T-helper 1 cell treated with Interleukin-12 subunit alpha and Interleukin-12 subunit beta and Interleukin-4 antibody, amounts not matched to agents 30 μg/mL and 1 μg/mL, for 36 hours (primary cell): ENCODE data around the gene TPCN1.
A peak's percentile ranks its signal among the peaks of the same experiment; 100 is the strongest.

ENCODE experiments used
- H3K27ac Mint-ChIP-seq: one replicate; pipeline ENCODE4 v1.8.0; 2021; ENCODE audit warnings: mild to moderate bottlenecking, mixed read lengths
- H3K27me3 Mint-ChIP-seq: one replicate; pipeline ENCODE4 v1.8.0; 2021; ENCODE audit warnings: low read depth, mixed read lengths
- H3K36me3 Mint-ChIP-seq: one replicate; pipeline ENCODE4 v1.8.0; 2021; ENCODE audit warnings: low read depth, mixed read lengths
- H3K4me1 Mint-ChIP-seq: one replicate; pipeline ENCODE4 v1.8.0; 2021; ENCODE audit warnings: low read depth, mixed read lengths
- H3K4me3 Mint-ChIP-seq: one replicate; pipeline ENCODE4 v1.8.0; 2021; ENCODE audit warnings: mild to moderate bottlenecking, moderate library complexity, mixed read lengths
- H3K9me3 Mint-ChIP-seq: one replicate; pipeline ENCODE4 v1.8.0; 2021; ENCODE audit warnings: mixed read lengths

TPCN1 gene

GRCh38 chr12:113186666-113187325 is 34.5 kb upstream of the TPCN1 start:
- Mint-ChIP-seq H3K4me3 (peak overlapping the region; percentile 95), H3K36me3 (peaks cover 21% of the 10 kb centered on the region), H3K4me1 (peaks cover 29% of the 10 kb centered on the region), H3K27me3 (no peaks in the 10 kb centered on the region), H3K9me3 (no peaks in the 10 kb centered on the region), H3K27ac (peak overlapping the region; percentile 85)

- H3K4me1 Mint-ChIP-seq, result peaks cover 26% of the 10 kb centered on the region
- no peaks in the 10 kb centered on the region for H3K27me3 Mint-ChIP-seq
- H3K4me3 Mint-ChIP-seq, result no peak overlapping the region
- H3K9me3 Mint-ChIP-seq, result no peaks in the 10 kb centered on the region
- H3K36me3 Mint-ChIP-seq, result peaks cover 31% of the 10 kb centered on the region
- no peak overlapping the region for H3K27ac Mint-ChIP-seq
Observed at GRCh38 chr12:113189361-113189760, 31.9 kb upstream of the TPCN1 start.

DNA sequence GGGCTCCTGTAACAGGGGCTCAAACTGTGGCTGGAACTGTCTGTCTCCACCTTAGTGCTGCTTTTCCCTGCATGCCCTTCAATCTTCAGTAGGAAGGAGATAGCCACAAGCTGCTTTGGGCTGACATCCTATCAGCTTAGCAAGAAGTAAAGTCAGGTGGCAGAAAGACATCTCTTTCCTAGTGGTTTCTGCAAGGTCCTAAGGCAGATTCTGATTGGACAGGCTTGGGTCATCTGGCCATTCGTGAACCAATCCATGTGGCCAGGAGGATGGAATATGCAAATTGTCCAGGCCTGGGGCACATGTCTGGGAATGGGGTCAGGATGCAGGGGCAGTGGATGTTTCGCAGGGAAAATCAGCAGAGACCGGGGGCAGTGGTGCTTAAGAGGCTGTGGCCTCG is 30.5 kb upstream of the TPCN1 start:
- Mint-ChIP-seq H3K9me3 (no peaks in the 10 kb centered on the region), H3K27ac (no peak overlapping the region), H3K27me3 (no peaks in the 10 kb centered on the region), H3K4me3 (no peak overlapping the region), H3K36me3 (peaks cover 31% of the 10 kb centered on the region), H3K4me1 (peaks cover 26% of the 10 kb centered on the region)

DNA sequence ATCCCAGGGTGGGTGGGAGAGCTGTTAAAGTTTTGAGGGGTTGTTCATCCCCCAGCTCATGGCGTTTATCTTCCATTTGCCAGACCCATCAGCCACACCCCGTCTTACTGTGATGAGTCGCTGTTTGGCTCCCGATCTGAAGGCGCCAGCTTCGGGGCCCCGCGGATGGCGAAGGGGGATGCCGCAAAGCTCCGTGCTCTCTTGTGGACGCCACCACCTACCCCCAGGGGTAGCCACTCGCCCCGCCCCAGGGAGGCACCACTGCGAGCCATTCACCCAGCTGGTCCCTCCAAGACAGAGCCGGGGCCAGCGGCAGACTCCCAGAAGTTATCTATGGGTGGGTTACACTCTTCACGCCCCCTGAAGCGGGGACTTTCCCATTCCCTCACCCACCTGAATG is 30.0 kb upstream of the TPCN1 start:
- Mint-ChIP-seq H3K9me3 (no peaks in the 10 kb centered on the region), H3K4me3 (no peak overlapping the region), H3K27me3 (no peaks in the 10 kb centered on the region), H3K36me3 (peaks cover 30% of the 10 kb centered on the region), H3K4me1 (peaks cover 23% of the 10 kb centered on the region), H3K27ac (no peak overlapping the region)

GRCh38 chr12:113194971-113195391 is 26.3 kb upstream of the TPCN1 start:
- no peaks in the 10 kb centered on the region for H3K27me3 Mint-ChIP-seq
- peaks cover 16% of the 10 kb centered on the region for H3K36me3 Mint-ChIP-seq
- H3K4me1 Mint-ChIP-seq, result peaks cover 18% of the 10 kb centered on the region
- H3K9me3 Mint-ChIP-seq, result no peaks in the 10 kb centered on the region
- H3K4me3 Mint-ChIP-seq, result no peak overlapping the region
- no peak overlapping the region for H3K27ac Mint-ChIP-seq

DNA sequence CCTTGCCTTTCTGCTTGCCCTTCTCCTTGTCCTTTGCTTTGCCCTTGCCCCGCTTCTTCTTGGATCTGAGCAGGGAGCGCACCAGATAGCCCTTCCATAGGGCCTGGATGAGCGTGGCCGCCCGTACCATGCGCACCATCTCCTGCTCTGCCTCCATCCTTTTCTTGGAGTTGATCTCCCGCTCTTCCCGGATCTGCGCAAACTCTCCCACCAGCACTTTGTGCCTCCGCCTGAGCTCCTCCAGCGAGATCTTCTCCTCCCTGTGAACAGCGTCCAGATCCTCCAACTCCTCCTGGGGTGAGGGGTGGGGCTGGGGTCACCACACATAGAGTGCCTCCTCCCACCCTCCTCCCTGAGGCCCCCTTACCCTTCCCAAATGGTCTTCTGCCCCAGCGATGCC is 25.7 kb upstream of the TPCN1 start:
- H3K36me3 Mint-ChIP-seq, result peaks cover 14% of the 10 kb centered on the region

DNA sequence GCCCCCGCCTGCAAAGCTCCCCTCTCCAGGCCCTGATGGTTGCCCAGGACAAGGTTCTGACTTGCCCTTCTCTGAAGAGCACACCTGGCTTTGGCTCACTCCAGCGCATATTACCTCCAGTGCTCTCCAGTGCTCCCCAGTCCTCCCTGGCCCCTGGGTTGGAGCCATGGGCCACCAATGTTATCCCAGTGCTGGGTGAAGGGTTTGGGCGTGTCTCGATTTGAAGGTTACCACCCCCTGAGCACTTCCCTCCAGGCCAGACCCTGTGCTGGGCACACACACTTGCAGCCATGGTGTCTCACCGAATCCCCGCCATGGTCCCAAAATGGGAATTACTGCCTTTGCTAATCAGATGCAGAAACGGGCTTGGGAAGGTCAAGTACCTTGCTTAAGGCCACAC is 24.7 kb upstream of the TPCN1 start:
- Mint-ChIP-seq H3K4me1 (peaks cover 15% of the 10 kb centered on the region), H3K9me3 (no peaks in the 10 kb centered on the region), H3K4me3 (no peak overlapping the region), H3K27me3 (no peaks in the 10 kb centered on the region), H3K36me3 (peaks cover 10% of the 10 kb centered on the region), H3K27ac (no peak overlapping the region)

More for the DNA sequence above, 25.7 kb upstream of the TPCN1 start:
- H3K27ac Mint-ChIP-seq, result no peak overlapping the region
- H3K9me3 Mint-ChIP-seq, result no peaks in the 10 kb centered on the region
- H3K27me3 Mint-ChIP-seq, result no peaks in the 10 kb centered on the region
- H3K4me1 Mint-ChIP-seq, result peaks cover 15% of the 10 kb centered on the region
- no peak overlapping the region for H3K4me3 Mint-ChIP-seq

DNA sequence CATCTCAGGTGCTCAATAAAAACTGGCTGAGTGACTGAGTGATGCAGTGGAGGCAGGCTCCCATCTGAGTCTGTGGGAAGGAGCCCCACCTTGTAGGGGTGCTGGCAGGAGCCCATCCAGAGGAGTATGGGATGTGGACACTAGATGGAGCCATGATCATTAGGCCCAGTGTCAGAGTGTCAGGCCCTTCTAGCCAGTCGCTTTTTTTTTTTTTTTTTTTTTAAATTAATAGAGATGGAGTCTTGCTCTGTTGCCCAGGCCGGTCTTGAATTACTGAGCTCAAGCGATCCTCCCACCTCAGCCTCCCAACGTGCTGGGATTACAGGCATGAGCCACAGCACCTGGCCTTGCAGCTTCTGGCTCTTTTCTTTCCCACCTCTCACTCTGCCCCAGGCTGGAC is 24.3 kb upstream of the TPCN1 start:
- H3K27me3 Mint-ChIP-seq, result no peaks in the 10 kb centered on the region
- no peak overlapping the region for H3K27ac Mint-ChIP-seq
- no peak overlapping the region for H3K4me3 Mint-ChIP-seq

GRCh38 chr12:113197518-113198077 is 23.7 kb upstream of the TPCN1 start:
- H3K4me1 Mint-ChIP-seq, result peaks cover 15% of the 10 kb centered on the region
- peaks cover 2% of the 10 kb centered on the region for H3K36me3 Mint-ChIP-seq
- no peak overlapping the region for H3K4me3 Mint-ChIP-seq
- no peaks in the 10 kb centered on the region for H3K9me3 Mint-ChIP-seq
- no peaks in the 10 kb centered on the region for H3K27me3 Mint-ChIP-seq
- no peak overlapping the region for H3K27ac Mint-ChIP-seq

More for the DNA sequence above, 24.3 kb upstream of the TPCN1 start:
- peaks cover 8% of the 10 kb centered on the region for H3K36me3 Mint-ChIP-seq
- H3K9me3 Mint-ChIP-seq, result no peaks in the 10 kb centered on the region
- H3K4me1 Mint-ChIP-seq, result peaks cover 15% of the 10 kb centered on the region

DNA sequence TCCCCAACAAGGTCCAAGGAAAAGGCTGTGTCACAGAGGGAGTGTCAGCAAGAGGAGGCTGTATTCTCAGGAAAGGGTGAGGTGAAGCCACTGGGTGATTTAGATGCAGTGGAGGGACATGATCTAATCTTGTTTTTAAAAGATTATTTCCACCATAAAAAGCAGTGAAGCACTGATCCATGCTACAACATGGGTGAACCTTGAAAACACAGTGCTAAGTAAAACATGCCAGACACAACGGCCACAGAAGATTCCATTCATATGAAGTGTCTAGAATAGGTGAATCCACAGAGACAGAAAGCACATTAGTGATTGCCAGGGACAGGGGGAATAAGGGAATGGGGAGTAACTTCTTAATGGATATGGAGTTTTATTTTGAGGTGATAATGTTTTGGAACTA is 23.0 kb upstream of the TPCN1 start:
- H3K4me3 Mint-ChIP-seq, result no peak overlapping the region
- H3K4me1 Mint-ChIP-seq, result peaks cover 15% of the 10 kb centered on the region
- H3K27ac Mint-ChIP-seq, result no peak overlapping the region
- no peaks in the 10 kb centered on the region for H3K9me3 Mint-ChIP-seq
- H3K27me3 Mint-ChIP-seq, result no peaks in the 10 kb centered on the region
- H3K36me3 Mint-ChIP-seq, result peaks cover 2% of the 10 kb centered on the region

- peaks cover 16% of the 10 kb centered on the region for H3K4me1 Mint-ChIP-seq
- no peak overlapping the region for H3K27ac Mint-ChIP-seq
- no peaks in the 10 kb centered on the region for H3K36me3 Mint-ChIP-seq
- no peak overlapping the region for H3K4me3 Mint-ChIP-seq
- no peaks in the 10 kb centered on the region for H3K9me3 Mint-ChIP-seq
- H3K27me3 Mint-ChIP-seq, result no peaks in the 10 kb centered on the region
Observed at GRCh38 chr12:113200021-113200797, 21.1 kb upstream of the TPCN1 start.

DNA sequence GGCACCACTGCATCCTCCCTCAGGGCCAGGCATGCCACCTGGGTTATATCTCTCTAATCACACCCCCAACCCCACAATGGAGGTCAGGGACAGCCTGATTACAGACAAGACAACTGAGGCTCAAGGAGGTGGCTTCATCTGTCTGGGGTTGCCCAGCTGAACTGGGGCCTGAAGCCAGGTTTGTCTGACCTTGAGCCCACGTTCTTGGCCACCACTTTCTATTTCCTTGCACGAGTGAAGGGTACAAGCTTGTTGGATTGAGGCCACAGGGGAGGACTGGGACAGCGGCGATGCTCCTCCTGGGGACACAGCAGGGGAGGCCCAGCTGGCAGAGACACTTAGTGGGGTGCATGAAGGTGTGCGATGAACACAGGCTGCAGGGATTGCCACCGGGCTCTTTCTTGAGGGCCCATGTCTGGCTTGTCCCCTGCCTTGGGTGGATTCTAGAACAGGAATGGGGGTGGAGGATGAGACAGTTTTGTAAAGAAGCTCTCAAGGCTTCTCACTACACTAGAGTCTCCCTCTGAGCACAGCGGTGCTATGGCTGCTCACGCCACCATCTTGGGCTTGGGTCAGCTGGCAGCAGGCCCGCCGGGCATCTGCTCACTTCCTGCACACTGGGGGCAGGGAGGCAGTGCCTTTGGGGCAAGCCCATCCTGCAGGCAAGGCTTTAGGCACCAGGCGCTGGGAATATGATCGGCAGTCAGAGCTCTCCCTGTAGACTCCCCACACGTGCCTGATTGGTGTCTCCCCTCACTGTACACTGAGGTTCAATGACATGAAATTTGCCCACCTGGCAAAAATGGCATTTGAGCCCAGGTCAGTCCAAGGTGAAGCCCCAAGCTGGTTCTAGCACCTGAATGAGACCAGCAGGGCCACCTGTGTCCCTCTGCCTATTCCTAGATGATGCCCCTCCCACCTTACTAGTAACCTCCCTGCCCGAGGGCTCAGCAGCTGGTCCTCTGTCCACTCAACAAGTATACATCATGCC is 19.8 kb upstream of the TPCN1 start:
- Mint-ChIP-seq H3K4me1 (peaks cover 21% of the 10 kb centered on the region), H3K27ac (no peak overlapping the region), H3K4me3 (no peak overlapping the region), H3K9me3 (no peaks in the 10 kb centered on the region), H3K36me3 (no peaks in the 10 kb centered on the region), H3K27me3 (no peaks in the 10 kb centered on the region)

DNA sequence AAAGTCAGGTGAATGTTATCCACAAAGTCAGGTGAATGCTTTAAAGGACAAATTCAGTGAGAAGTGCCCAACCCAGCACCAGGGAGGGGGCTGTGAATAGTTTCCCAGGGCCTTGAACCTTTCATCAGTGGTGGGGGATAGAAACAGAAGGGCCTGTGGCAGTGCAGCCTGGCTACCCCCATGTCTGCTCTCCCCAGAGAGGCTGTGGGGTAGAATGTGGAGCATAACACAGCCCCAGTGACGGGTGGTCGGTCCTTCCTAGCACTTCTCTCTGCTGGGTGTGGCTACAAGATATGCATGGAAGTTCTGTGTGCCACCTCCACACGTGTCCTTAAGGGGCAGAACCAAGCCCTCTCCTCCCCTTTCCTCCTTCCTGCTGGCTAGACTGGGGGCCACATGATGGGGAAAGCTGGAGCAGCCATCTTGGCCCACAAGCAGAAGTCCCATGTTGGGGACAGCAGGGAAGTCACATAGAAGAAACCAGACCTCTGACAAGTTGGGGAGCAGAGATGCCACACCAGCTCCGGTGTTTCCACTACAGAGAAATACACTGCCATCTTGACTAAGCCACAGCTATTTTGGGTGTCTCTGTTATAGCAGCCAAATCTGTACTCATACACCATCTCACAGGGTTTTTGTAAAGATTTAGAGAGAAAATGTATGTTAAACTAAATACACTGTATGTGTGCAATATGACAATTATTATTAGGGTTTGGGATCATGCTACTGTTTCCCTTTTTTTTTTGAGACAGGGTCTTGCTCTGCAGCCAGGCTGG is 18.8 kb upstream of the TPCN1 start:
- H3K27ac Mint-ChIP-seq, result peak overlapping the region; percentile 15
- no peak overlapping the region for H3K4me3 Mint-ChIP-seq
- peaks cover 22% of the 10 kb centered on the region for H3K4me1 Mint-ChIP-seq
- H3K9me3 Mint-ChIP-seq, result no peaks in the 10 kb centered on the region
- no peaks in the 10 kb centered on the region for H3K36me3 Mint-ChIP-seq
- H3K27me3 Mint-ChIP-seq, result no peaks in the 10 kb centered on the region
